ENCODE data around the gene ZNHIT3. TPM values are rescaled to one million over a fixed set of nuclear protein-coding genes. Genes with fewer than 3 reads are reported as not detected.

ZNHIT3 gene
- total RNA-seq, 4 donors from 2014 or later = 21.0 to 31.5 (median 26.8) TPM

GRCh38 chr17:36503456-36504155 lies 17.1 kb downstream of the ZNHIT3 start:
- no peaks in the 10 kb centered on the region for H3K27me3 ChIP-seq
- no peaks in the 10 kb centered on the region for H3K9me3 ChIP-seq
- peaks cover 0 to 84% (median 9%) of the 10 kb centered on the region in 3 donors for H3K36me3 ChIP-seq
- TF ChIP-seq POLR2A (IDR thresholded peaks at IDR 0.05) = no peak
- TF ChIP-seq EP300 (IDR thresholded peaks at IDR 0.05) = no peak
- no peak for TF ChIP-seq CTCF (IDR thresholded peaks at IDR 0.05)
- H3K27ac ChIP-seq = no peak overlapping the region
- 58 to 72% methylated on average over 3 to 7 of the region's 7 CpGs for WGBS, 2 donors
- H3K4me3 ChIP-seq = no peak overlapping the region
- no peak for DNase-seq (ENCODE audit: low spot score in 2 of 2)
- peaks cover 0 to 14% (median 0%) of the 10 kb centered on the region in 4 donors for H3K4me1 ChIP-seq

- H3K27me3 ChIP-seq = no peaks in the 10 kb centered on the region
- H3K4me1 ChIP-seq = peaks cover 0 to 8% (median 0%) of the 10 kb centered on the region in 4 donors
- no peak overlapping the region for H3K27ac ChIP-seq
- H3K9me3 ChIP-seq = no peaks in the 10 kb centered on the region
- TF ChIP-seq POLR2A (IDR thresholded peaks at IDR 0.05) (no peak), EP300 (IDR thresholded peaks at IDR 0.05) (no peak), CTCF (IDR thresholded peaks at IDR 0.05) (no peak)
- H3K36me3 ChIP-seq = peaks cover 0 to 82% (median 14%) of the 10 kb centered on the region in 3 donors
- 92 to 94% methylated on average over 5 of the region's 5 CpGs for WGBS, 2 donors
- no peak for DNase-seq (ENCODE audit: low spot score in 2 of 2)
- H3K4me3 ChIP-seq = no peak overlapping the region
Measured at GRCh38 chr17:36504156-36504545, 17.7 kb downstream of the ZNHIT3 start.

GRCh38 chr17:36505171-36505570 lies 18.7 kb downstream of the ZNHIT3 start:
- no peak for DNase-seq (ENCODE audit: low spot score in 2 of 2)
- Histone ChIP-seq H3K36me3 (peaks cover 0 to 92% (median 14%) of the 10 kb centered on the region in 3 donors), H3K4me1 (peaks cover 0 to 7% (median 0%) of the 10 kb centered on the region in 4 donors), H3K27ac (no peak overlapping the region), H3K4me3 (no peak overlapping the region), H3K27me3 (no peaks in the 10 kb centered on the region), H3K9me3 (no peaks in the 10 kb centered on the region)
- TF ChIP-seq EP300 (IDR thresholded peaks at IDR 0.05) (no peak), CTCF (IDR thresholded peaks at IDR 0.05) (no peak), POLR2A (IDR thresholded peaks at IDR 0.05) (no peak)
- WGBS, 2 donors = 91 to 96% methylated on average over 8 of the region's 8 CpGs

GRCh38 chr17:36506249-36506826 lies 19.9 kb downstream of the ZNHIT3 start:
- Histone ChIP-seq H3K4me1 (no peaks in the 10 kb centered on the region), H3K27ac (no peak overlapping the region), H3K27me3 (no peaks in the 10 kb centered on the region), H3K36me3 (peaks cover 0 to 95% (median 14%) of the 10 kb centered on the region in 3 donors), H3K9me3 (no peaks in the 10 kb centered on the region), H3K4me3 (no peak overlapping the region)
- 77 to 81% methylated on average over 5 to 6 of the region's 6 CpGs for WGBS, 2 donors
- DNase-seq (ENCODE audit: low spot score in 2 of 2) = no peak
- TF ChIP-seq EP300 (IDR thresholded peaks at IDR 0.05) = no peak
- no peak for TF ChIP-seq CTCF (IDR thresholded peaks at IDR 0.05)

GRCh38 chr17:36506831-36507230 lies 20.4 kb downstream of the ZNHIT3 start:
- WGBS, 2 donors = 93 to 95% methylated on average over 8 to 10 of the region's 11 CpGs
- no peak overlapping the region for H3K4me3 ChIP-seq
- DNase-seq (ENCODE audit: low spot score in 2 of 2) = no peak
- H3K27me3 ChIP-seq = no peaks in the 10 kb centered on the region
- no peak for TF ChIP-seq CTCF (IDR thresholded peaks at IDR 0.05)
- no peak for TF ChIP-seq POLR2A (IDR thresholded peaks at IDR 0.05)
- TF ChIP-seq EP300 (IDR thresholded peaks at IDR 0.05) = no peak
- no peak overlapping the region for H3K27ac ChIP-seq
- H3K9me3 ChIP-seq = no peaks in the 10 kb centered on the region
- H3K36me3 ChIP-seq = peaks cover 0 to 98% (median 14%) of the 10 kb centered on the region in 3 donors
- no peaks in the 10 kb centered on the region for H3K4me1 ChIP-seq

Measured in tibial nerve (tissue), 4 donors.